DMS153 treated with DMSO at 0.1 percent for 48 hours (cell line): ENCODE data around the gene PLAA.
"Not testable (repeated sequence)": the region's sequence is repeated elsewhere in the genome, so short reads cannot be mapped to it uniquely, and the experiment has no call there.

Experiments used
- DNase-seq: peaks from one replicate; lab custom pipeline; 2025; ENCODE audit not compliant: unreplicated experiment; lab: John Stamatoyannopoulos, UW

Gene PLAA

DNA sequence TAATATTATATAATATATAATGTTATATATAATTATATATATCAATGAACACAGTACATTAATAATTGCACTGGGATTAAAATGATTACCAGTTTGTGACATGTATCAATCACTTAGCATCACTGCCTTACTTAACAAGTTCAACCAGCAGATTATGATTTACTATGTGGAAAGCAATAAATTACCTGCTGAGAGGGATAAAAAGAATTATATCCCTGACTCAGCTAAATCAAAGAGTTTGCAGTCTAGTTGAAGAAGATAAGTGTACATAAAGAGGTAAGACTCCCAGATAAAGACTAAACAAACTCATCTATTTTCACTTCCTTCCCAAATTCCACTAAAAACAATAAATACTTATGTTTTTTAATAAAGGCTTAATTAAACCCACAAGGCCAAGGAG, 11.2 kb downstream of the PLAA start:
- no peak for DNase-seq

- DNase-seq = no peak
Measured at GRCh38 chr9:26928902-26929495, 18.0 kb downstream of the PLAA start.

GRCh38 chr9:26925609-26926008, 21.4 kb downstream of the PLAA start:
- DNase-seq = no peak

GRCh38 chr9:26919698-26920097, 27.3 kb downstream of the PLAA start:
- DNase-seq = no peak

- no peak for DNase-seq
Measured at GRCh38 chr9:26913138-26913668, 33.8 kb downstream of the PLAA start.

GRCh38 chr9:26904671-26905070, 42.4 kb downstream of the PLAA start:
- no peak for DNase-seq

DNA sequence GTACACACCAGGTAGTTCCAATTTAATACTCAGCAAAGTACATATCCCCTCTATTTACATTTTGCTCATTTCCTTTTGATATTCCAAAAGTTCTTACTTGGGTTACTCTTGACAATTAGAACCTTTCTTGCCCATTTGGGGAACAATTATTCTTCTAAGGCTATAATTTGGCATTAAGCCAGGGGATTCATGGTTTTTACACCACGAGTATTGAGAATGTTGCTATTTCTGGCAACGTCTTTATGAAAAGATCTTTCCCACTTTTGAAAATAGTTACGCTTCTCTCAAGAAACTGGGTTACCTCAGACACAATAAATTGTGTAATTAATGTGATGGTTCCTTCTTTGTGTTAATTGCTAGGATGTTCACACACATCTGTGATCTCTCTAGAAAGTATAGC, 43.0 kb downstream of the PLAA start:
- no peak for DNase-seq

- DNase-seq = peak; percentile 34
Measured at GRCh38 chr9:26893030-26893676, 53.9 kb downstream of the PLAA start.

DNA sequence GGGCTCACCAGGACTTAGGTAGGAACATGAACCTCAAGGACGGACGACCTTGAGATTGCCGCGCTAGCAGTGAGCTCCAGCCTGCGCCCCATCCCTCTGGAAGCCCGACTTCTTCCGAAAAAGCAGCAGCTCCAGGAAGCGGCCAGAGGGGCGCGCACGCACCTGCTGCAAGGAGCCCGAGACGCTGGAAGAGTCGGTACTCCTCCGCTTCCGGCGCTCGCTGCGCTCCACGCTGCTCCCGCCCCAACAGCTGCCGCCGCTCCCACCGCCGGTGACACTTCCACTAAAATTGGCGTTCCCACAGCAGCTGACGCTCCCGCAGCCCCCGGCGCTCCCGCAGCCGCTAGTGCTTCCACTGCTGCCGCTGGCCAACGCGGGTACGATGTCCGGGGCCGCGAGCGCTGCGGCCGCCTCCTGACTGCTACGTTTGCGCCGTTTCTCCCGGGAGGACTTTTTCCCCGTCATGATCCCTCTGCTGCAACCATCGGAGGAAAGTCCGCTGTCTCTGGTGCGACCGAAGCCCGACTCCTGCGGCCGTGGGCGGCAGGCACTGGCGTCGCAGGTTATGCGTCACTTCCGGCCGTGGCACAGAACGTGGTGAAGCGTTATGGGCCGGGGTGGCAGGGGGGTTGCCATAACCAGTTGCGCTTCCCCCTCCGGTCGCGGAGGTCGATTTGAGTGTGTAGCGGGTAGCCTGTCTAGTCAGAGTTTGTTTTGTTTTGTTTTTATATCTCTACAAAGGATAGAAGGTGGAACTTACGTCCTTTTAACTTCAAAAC, 54.6 kb downstream of the PLAA start, which contains the start of gene CAAP1:
CAAP1 (minus strand) TSS at position 552 of the 779 bp plus-strand sequence; CDS start at position 465, 87 bp downstream.
- DNase-seq = peak; percentile 80

- no peak for DNase-seq
Measured at GRCh38 chr9:26891726-26892125, 55.3 kb downstream of the PLAA start.

DNA sequence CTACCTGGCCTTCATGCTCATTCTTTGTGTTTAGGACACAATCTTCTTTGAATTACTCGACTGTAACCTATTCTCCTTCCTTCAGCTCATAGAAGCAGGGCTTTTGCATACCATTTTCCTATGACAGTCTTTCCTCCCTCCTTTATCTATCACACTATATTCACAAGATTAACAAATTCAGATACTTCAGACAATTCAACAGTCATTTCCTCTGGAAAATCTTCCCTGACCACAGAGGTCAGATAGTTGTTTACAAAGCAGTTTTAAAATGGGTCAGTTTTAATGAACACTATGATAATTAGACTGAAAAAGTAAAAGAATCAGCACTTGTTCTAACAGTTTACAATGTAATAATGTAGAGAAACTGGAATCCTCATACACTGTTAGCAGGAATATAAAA, 58.8 kb downstream of the PLAA start:
- DNase-seq = no peak

DNA sequence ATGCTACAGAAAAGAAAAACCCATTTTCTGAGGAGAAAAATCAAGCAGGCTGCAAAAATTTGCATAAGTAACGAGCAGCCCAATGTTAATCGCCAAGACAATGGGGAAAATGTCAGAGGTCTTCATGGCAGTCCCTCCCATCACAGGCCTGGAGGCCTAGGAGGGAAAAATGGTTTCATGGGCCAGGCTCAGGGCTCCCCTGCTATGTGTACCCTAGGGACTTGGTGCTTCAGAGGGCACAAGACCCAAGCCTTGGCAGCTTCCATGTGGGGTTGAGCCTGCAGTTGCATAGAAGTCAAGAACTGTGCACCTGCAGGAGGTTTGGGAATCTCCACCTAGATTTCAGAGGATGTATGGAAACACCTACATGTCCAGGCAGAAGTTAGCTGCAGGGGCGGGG, 64.9 kb downstream of the PLAA start:
- no peak for DNase-seq

DNA sequence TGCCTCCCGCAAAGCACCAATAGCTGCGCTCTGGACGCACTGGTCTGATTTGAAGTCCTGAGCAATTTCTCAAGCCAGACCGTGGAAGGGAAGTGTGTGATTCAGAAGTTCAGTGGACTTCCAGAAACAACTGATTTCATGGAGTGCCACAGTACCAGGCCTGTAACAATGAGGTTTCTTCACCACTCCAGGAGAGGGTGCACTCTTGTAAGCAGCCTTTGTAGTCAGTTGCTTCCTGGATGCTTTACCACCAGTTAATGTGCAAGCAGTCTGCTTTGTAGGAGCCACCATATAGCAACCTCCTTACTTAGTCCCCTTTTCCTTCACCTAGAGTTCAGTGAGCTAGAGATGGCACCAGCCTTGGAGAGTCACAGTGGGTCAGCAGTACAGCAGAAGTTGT, 66.8 kb downstream of the PLAA start:
- no peak for DNase-seq

DNA sequence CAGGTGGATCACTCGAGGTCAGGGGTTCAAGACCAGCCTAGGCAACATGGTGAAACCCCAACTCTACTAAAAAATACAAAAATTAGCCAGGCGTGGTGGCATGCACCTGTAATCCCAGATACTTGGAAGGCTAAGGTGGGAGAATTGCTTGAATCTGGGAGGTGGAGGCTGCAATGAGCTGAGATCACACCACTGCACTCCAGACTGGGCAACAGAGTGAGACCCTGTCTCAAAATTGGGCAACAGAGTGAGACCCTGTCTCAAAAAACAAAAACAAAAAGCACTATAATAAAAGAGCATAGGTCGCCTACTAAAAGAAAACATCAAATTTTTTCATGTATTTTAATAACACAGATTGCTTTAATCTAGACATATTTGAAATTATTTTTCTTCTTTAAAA, 71.9 kb downstream of the PLAA start:
- DNase-seq = not testable (repeated sequence)

- DNase-seq = no peak
Measured at GRCh38 chr9:26870292-26870691, 76.8 kb downstream of the PLAA start.

- DNase-seq = no peak
Measured at GRCh38 chr9:26863074-26863473, 84.0 kb downstream of the PLAA start.

GRCh38 chr9:26856413-26857032, 90.5 kb downstream of the PLAA start:
- DNase-seq = peak; percentile 45
